ENCODE data around the gene MARS1.
"Not testable (repeated sequence)": the region's sequence is repeated elsewhere in the genome, so short reads cannot be mapped to it uniquely, and the experiment has no call there.

The MARS1 gene

DNA sequence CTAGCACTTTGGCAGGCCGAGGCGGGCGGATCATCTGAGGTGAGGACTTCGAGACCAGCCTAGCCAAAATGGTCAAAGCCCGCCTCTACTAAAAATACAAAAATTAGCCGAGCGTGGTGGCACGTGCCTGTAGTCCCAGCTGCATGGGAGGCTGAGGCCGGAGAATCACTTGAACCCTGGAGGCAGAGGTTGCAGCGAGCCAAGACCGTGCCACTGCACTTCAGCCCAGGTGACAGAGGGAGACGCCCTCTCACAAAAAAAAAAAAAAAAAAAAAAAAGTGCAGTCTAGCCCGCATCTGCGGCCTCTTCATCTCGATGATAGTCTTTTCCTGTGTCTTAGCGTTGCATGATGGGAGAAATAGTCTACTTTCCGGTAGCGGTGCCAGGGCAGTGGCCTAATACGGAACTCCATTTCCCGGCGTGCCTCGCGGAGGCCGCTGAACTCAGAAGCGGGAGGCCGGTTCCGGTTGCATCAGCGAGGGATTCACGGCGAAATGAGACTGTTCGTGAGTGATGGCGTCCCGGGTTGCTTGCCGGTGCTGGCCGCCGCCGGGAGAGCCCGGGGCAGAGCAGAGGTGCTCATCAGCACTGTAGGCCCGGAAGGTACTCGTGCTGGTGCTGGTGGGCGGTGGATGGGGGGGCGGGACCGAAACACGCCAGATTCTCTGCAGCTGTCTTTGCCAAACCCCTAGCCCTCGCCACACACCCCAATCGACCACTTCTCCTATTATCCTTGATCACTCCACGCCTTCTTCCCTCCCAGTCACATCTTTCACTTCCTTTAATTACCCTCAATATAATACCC is at the start of gene MARS1:
TSS of gene MARS1 (plus strand) at position 472 of the 805 bp plus-strand sequence. CDS start at position 495, 23 bp downstream.
- Histone ChIP-seq H3K27ac (ENCODE audit: low read length) (peak within 1 kb of the TSS; percentile 72), H3K4me1 (ENCODE audit: control insufficient read depth in 1 of 2, insufficient read depth in 2 of 2, low read length in 2 of 2) (peaks cover 3 to 13% of the 10 kb centered on the region in 2 donors), H3K36me3 (ENCODE audit: control insufficient read depth in 1 of 2, insufficient read depth in 2 of 2, low read length in 2 of 2) (peaks cover 24 to 29% of the 10 kb centered on the region in 2 donors), H3K9me3 (ENCODE audit: control insufficient read depth in 1 of 2, low read length in 2 of 2) (no peaks in the 10 kb centered on the region), H3K4me3 (ENCODE audit: low read depth in 1 of 2, low read length in 2 of 2) (peak within 1 kb of the TSS; percentile 95 to 98), H3K27me3 (ENCODE audit: low read depth, low read length) (no peaks in the 10 kb centered on the region)

DNA sequence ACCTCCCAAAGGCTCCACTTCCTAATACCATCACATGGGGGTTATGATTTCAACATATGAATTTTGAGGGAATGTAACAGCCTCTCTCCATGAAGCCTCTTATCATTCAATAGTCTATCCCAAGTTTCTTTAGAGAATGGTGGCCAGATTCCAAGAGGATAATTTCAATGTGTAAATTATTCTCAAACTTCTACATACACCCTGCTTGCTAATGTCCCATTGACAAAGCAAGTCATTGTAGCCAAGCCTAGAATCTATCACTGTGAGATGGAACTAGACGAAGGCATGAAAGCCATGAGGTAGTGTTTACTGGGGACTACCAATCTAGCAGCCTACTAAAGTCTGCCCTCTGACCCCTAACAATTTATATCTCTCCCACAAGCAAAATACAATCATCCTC is 49.5 kb upstream of the MARS1 start:
- no peak overlapping the region for H3K4me3 ChIP-seq (ENCODE audit: low read depth in 1 of 2, low read length in 2 of 2)
- H3K27me3 ChIP-seq (ENCODE audit: low read depth, low read length): no peaks in the 10 kb centered on the region
- H3K36me3 ChIP-seq (ENCODE audit: control insufficient read depth in 1 of 2, insufficient read depth in 2 of 2, low read length in 2 of 2): no peaks in the 10 kb centered on the region
- no peaks in the 10 kb centered on the region for H3K9me3 ChIP-seq (ENCODE audit: control insufficient read depth in 1 of 2, low read length in 2 of 2)
- no peaks in the 10 kb centered on the region for H3K4me1 ChIP-seq (ENCODE audit: control insufficient read depth in 1 of 2, insufficient read depth in 2 of 2, low read length in 2 of 2)
- no peak overlapping the region for H3K27ac ChIP-seq (ENCODE audit: low read length)

- Histone ChIP-seq H3K36me3 (ENCODE audit: control insufficient read depth in 1 of 2, insufficient read depth in 2 of 2, low read length in 2 of 2) (no peaks in the 10 kb centered on the region), H3K9me3 (ENCODE audit: control insufficient read depth in 1 of 2, low read length in 2 of 2) (no peaks in the 10 kb centered on the region), H3K27me3 (ENCODE audit: low read depth, low read length) (no peaks in the 10 kb centered on the region), H3K27ac (ENCODE audit: low read length) (no peak overlapping the region), H3K4me3 (ENCODE audit: low read depth in 1 of 2, low read length in 2 of 2) (no peak overlapping the region), H3K4me1 (ENCODE audit: control insufficient read depth in 1 of 2, insufficient read depth in 2 of 2, low read length in 2 of 2) (no peaks in the 10 kb centered on the region)
These were observed 48.1 kb upstream of the MARS1 start for GRCh38 chr12:57439762-57440266.

DNA sequence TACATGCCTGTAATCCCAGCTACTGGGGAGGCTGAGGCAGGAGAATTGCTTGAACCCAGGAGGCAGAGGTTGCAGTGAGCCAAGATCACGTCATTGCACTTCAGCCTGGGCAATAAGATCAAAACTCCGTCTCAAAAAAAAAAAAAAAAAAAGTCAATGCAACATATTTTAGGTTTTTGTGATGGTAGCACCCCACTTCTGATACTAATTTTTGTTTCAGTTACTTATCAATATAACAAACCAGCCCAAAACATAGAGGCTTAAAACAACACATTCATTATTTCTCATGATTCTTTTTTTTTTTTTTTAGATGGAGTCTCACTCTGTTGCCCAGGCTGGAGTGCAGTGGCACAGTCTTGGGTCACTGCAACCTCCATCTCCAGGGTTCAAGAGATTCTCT is 46.5 kb upstream of the MARS1 start:
- H3K27me3 ChIP-seq (ENCODE audit: low read depth, low read length); H3K27ac ChIP-seq (ENCODE audit: low read length); H3K9me3 ChIP-seq (ENCODE audit: control insufficient read depth in 1 of 2, low read length in 2 of 2); H3K36me3 ChIP-seq (ENCODE audit: control insufficient read depth in 1 of 2, insufficient read depth in 2 of 2, low read length in 2 of 2); H3K4me3 ChIP-seq (ENCODE audit: low read depth in 1 of 2, low read length in 2 of 2); H3K4me1 ChIP-seq (ENCODE audit: control insufficient read depth in 1 of 2, insufficient read depth in 2 of 2, low read length in 2 of 2): not testable (repeated sequence)

DNA sequence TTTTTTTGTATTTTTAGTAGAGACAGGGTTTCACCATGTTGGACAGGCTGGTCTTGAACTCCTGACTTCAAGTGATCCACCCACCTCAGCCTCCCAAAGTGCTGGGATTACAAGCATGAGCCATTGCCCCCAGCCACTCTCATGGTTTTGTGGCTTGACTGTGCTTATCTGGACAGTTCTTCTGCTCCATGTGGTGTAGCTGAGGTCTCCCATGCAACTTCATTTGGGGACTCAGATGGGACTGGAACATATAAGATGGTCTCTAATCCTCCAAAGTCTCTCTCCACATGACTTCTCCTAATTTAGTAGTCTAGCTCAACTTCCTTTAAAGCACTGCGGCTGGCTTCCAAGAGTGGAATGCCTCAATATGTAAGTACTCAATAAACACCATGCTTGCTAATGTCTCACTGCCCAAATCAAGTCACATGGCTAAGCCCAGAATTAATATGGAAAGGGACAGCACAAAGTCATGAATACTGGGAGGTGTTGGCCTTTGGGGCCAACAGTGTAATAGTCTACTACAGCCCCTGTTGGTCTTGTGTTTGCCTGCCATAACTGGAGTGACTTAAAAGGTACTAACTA is 45.9 kb upstream of the MARS1 start:
- Histone ChIP-seq H3K4me3 (ENCODE audit: low read depth in 1 of 2, low read length in 2 of 2) (no peak overlapping the region), H3K27me3 (ENCODE audit: low read depth, low read length) (no peaks in the 10 kb centered on the region), H3K36me3 (ENCODE audit: control insufficient read depth in 1 of 2, insufficient read depth in 2 of 2, low read length in 2 of 2) (no peaks in the 10 kb centered on the region)

DNA sequence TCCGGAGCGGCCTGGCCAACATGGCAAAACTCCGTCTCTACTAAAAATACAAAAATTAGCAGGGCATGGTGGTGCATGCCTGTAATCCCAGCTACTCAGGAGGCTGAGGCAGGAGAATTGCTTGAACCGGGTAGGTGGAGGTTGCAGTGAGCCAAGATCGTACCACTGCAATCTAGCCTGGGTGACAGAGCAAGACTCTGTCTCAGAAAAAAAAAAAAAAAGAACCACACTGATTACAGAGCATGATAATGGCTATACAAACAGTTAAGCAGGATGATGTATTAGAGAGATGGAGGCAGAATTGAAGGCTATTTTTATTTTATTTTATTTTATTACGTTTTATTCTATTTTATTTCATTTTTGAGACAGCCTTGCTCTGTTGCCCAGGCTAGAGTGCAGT is 43.5 kb upstream of the MARS1 start:
- not testable (repeated sequence) for H3K36me3 ChIP-seq (ENCODE audit: control insufficient read depth in 1 of 2, insufficient read depth in 2 of 2, low read length in 2 of 2); H3K27me3 ChIP-seq (ENCODE audit: low read depth, low read length); H3K9me3 ChIP-seq (ENCODE audit: control insufficient read depth in 1 of 2, low read length in 2 of 2)

More for the DNA sequence above, 45.9 kb upstream of the MARS1 start:
- Histone ChIP-seq H3K4me1 (ENCODE audit: control insufficient read depth in 1 of 2, insufficient read depth in 2 of 2, low read length in 2 of 2) (no peaks in the 10 kb centered on the region), H3K9me3 (ENCODE audit: control insufficient read depth in 1 of 2, low read length in 2 of 2) (no peaks in the 10 kb centered on the region), H3K27ac (ENCODE audit: low read length) (no peak overlapping the region)

DNA sequence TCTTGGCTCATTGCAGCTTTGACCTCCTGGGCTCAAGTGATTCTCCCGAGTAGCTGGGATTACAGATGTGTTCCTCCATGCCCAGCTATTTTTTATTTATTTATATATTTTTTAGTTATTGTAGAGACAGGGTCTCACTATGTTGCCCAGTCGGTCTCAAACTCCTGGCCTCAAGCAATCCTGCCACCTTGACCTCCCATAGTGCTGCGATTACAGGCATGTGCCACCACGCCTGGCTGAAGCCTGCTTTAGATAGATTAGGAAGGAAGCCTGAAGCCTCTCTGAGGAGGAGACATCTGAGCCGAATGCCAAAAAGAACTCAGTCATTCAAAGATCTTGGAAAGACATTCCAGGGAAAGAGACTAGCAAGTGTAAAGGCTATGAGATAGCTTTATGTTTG is 43.1 kb upstream of the MARS1 start:
- Histone ChIP-seq H3K9me3 (ENCODE audit: control insufficient read depth in 1 of 2, low read length in 2 of 2) (no peaks in the 10 kb centered on the region), H3K27ac (ENCODE audit: low read length) (no peak overlapping the region)

More for the DNA sequence above, 43.5 kb upstream of the MARS1 start:
- not testable (repeated sequence) for H3K4me3 ChIP-seq (ENCODE audit: low read depth in 1 of 2, low read length in 2 of 2); H3K27ac ChIP-seq (ENCODE audit: low read length); H3K4me1 ChIP-seq (ENCODE audit: control insufficient read depth in 1 of 2, insufficient read depth in 2 of 2, low read length in 2 of 2)

GRCh38 chr12:57446292-57446960 is 41.4 kb upstream of the MARS1 start:
- Histone ChIP-seq H3K27ac (ENCODE audit: low read length) (no peak overlapping the region), H3K4me3 (ENCODE audit: low read depth in 1 of 2, low read length in 2 of 2) (no peak overlapping the region), H3K4me1 (ENCODE audit: control insufficient read depth in 1 of 2, insufficient read depth in 2 of 2, low read length in 2 of 2) (no peaks in the 10 kb centered on the region), H3K27me3 (ENCODE audit: low read depth, low read length) (no peaks in the 10 kb centered on the region), H3K36me3 (ENCODE audit: control insufficient read depth in 1 of 2, insufficient read depth in 2 of 2, low read length in 2 of 2) (no peaks in the 10 kb centered on the region), H3K9me3 (ENCODE audit: control insufficient read depth in 1 of 2, low read length in 2 of 2) (no peaks in the 10 kb centered on the region)

More for the DNA sequence above, 43.1 kb upstream of the MARS1 start:
- Histone ChIP-seq H3K36me3 (ENCODE audit: control insufficient read depth in 1 of 2, insufficient read depth in 2 of 2, low read length in 2 of 2) (no peaks in the 10 kb centered on the region), H3K4me1 (ENCODE audit: control insufficient read depth in 1 of 2, insufficient read depth in 2 of 2, low read length in 2 of 2) (no peaks in the 10 kb centered on the region), H3K27me3 (ENCODE audit: low read depth, low read length) (no peaks in the 10 kb centered on the region), H3K4me3 (ENCODE audit: low read depth in 1 of 2, low read length in 2 of 2) (no peak overlapping the region)

- Histone ChIP-seq H3K36me3 (ENCODE audit: control insufficient read depth in 1 of 2, insufficient read depth in 2 of 2, low read length in 2 of 2) (no peaks in the 10 kb centered on the region), H3K4me1 (ENCODE audit: control insufficient read depth in 1 of 2, insufficient read depth in 2 of 2, low read length in 2 of 2) (peaks cover 0 to 4% of the 10 kb centered on the region in 2 donors), H3K4me3 (ENCODE audit: low read depth in 1 of 2, low read length in 2 of 2) (no peak overlapping the region), H3K9me3 (ENCODE audit: control insufficient read depth in 1 of 2, low read length in 2 of 2) (no peaks in the 10 kb centered on the region), H3K27ac (ENCODE audit: low read length) (no peak overlapping the region), H3K27me3 (ENCODE audit: low read depth, low read length) (no peaks in the 10 kb centered on the region)
These were observed 39.2 kb upstream of the MARS1 start for GRCh38 chr12:57448669-57449068.

- H3K27me3 ChIP-seq (ENCODE audit: low read depth, low read length): no peaks in the 10 kb centered on the region
- no peaks in the 10 kb centered on the region for H3K36me3 ChIP-seq (ENCODE audit: control insufficient read depth in 1 of 2, insufficient read depth in 2 of 2, low read length in 2 of 2)
- H3K9me3 ChIP-seq (ENCODE audit: control insufficient read depth in 1 of 2, low read length in 2 of 2): no peaks in the 10 kb centered on the region
- no peak overlapping the region for H3K27ac ChIP-seq (ENCODE audit: low read length)
- no peak overlapping the region for H3K4me3 ChIP-seq (ENCODE audit: low read depth in 1 of 2, low read length in 2 of 2)
- peaks cover 0 to 4% of the 10 kb centered on the region in 2 donors for H3K4me1 ChIP-seq (ENCODE audit: control insufficient read depth in 1 of 2, insufficient read depth in 2 of 2, low read length in 2 of 2)
These were observed 38.5 kb upstream of the MARS1 start for GRCh38 chr12:57449375-57449774.

- H3K36me3 ChIP-seq (ENCODE audit: control insufficient read depth in 1 of 2, insufficient read depth in 2 of 2, low read length in 2 of 2): no peaks in the 10 kb centered on the region
- H3K27me3 ChIP-seq (ENCODE audit: low read depth, low read length): no peaks in the 10 kb centered on the region
- no peak overlapping the region for H3K4me3 ChIP-seq (ENCODE audit: low read depth in 1 of 2, low read length in 2 of 2)
- H3K27ac ChIP-seq (ENCODE audit: low read length): no peak overlapping the region
- peaks cover 0 to 4% of the 10 kb centered on the region in 2 donors for H3K4me1 ChIP-seq (ENCODE audit: control insufficient read depth in 1 of 2, insufficient read depth in 2 of 2, low read length in 2 of 2)
- H3K9me3 ChIP-seq (ENCODE audit: control insufficient read depth in 1 of 2, low read length in 2 of 2): no peaks in the 10 kb centered on the region
These were observed 37.8 kb upstream of the MARS1 start for GRCh38 chr12:57450057-57450456.
